ENCODE measurements around the gene ARMS2.

GRCh38 chr10:122474131-122474818 is 19.8 kb downstream of the ARMS2 start:
- TF ChIP-seq POLR2AphosphoS5 (IDR thresholded peaks at IDR 0.05; ENCODE audit: low read depth, low read length) (no peak; the same call in 1 of the 2 replicates), SIN3A (IDR thresholded peaks at IDR 0.05; ENCODE audit: borderline replicate concordance, insufficient read depth, low read length) (no peak), TAF1 (IDR thresholded peaks at IDR 0.05; ENCODE audit: borderline replicate concordance, insufficient read depth, low read length) (no peak)
- TF ChIP-seq, protein P1, sequence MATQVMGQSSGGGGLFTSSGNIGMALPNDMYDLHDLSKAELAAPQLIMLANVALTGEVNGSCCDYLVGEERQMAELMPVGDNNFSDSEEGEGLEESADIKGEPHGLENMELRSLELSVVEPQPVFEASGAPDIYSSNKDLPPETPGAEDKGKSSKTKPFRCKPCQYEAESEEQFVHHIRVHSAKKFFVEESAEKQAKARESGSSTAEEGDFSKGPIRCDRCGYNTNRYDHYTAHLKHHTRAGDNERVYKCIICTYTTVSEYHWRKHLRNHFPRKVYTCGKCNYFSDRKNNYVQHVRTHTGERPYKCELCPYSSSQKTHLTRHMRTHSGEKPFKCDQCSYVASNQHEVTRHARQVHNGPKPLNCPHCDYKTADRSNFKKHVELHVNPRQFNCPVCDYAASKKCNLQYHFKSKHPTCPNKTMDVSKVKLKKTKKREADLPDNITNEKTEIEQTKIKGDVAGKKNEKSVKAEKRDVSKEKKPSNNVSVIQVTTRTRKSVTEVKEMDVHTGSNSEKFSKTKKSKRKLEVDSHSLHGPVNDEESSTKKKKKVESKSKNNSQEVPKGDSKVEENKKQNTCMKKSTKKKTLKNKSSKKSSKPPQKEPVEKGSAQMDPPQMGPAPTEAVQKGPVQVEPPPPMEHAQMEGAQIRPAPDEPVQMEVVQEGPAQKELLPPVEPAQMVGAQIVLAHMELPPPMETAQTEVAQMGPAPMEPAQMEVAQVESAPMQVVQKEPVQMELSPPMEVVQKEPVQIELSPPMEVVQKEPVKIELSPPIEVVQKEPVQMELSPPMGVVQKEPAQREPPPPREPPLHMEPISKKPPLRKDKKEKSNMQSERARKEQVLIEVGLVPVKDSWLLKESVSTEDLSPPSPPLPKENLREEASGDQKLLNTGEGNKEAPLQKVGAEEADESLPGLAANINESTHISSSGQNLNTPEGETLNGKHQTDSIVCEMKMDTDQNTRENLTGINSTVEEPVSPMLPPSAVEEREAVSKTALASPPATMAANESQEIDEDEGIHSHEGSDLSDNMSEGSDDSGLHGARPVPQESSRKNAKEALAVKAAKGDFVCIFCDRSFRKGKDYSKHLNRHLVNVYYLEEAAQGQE (IDR thresholded peaks at IDR 0.05; ENCODE audit: insufficient read depth in 1 of 2, low read depth in 2 of 2, low read length in 2 of 2) = no peak

Measured in PFSK-1 (cell line).